Parathyroid adenoma (tissue), 2 donors: ENCODE measurements around the gene SCGB1A1.

ENCODE experiments used
- H2AFZ ChIP-seq: fragments of 300-600 bp; sonication (generic); one replicate; pipeline ENCODE4 v1.7.0; 2017; ENCODE audit warnings: antibody characterized with exemption, mild to moderate bottlenecking
- H3K27ac ChIP-seq: fragments of 300-600 bp; sonication (generic); one replicate; pipeline ENCODE4 v1.7.0; 2017
- H3K27me3 ChIP-seq: fragments of 300-600 bp; sonication (generic); one replicate; pipeline ENCODE4 v1.7.0; 2017; ENCODE audit warnings: low read length; ENCODE audit not compliant: control insufficient read depth, insufficient read depth
- H3K36me3 ChIP-seq: fragments of 300-600 bp; sonication (generic); one replicate; pipeline ENCODE4 v1.7.0; 2017; ENCODE audit warnings: low read length; ENCODE audit not compliant: control insufficient read depth, insufficient read depth
- H3K4me1 ChIP-seq: fragments of 300-600 bp; sonication (generic); one replicate; pipeline ENCODE4 v1.7.0; 2017; ENCODE audit warnings: control low read depth
- H3K4me2 ChIP-seq: fragments of 300-600 bp; sonication (generic); one replicate; pipeline ENCODE4 v1.7.0; 2017; ENCODE audit warnings: low read length
- H3K4me3 ChIP-seq: fragments of 300-600 bp; sonication (generic); one replicate; pipeline ENCODE4 v1.7.0; 2017; ENCODE audit warnings: low read depth, low read length
- H3K79me2 ChIP-seq: fragments of 300-600 bp; sonication (generic); one replicate; pipeline ENCODE4 v1.7.0; 2017; ENCODE audit warnings: control low read depth
- H3K9ac ChIP-seq: fragments of 300-600 bp; sonication (generic); one replicate; pipeline ENCODE4 v1.7.0; 2017; ENCODE audit warnings: mild to moderate bottlenecking
- H3K9me3 ChIP-seq: fragments of 300-600 bp; sonication (generic); one replicate; pipeline ENCODE4 v1.7.0; 2017; ENCODE audit warnings: low read length; ENCODE audit not compliant: control insufficient read depth
- CTCF ChIP-seq: fragments of 300-600 bp; sonication (generic); IDR thresholded peaks from one replicate; pipeline ENCODE4 v1.7.0; 2017; ENCODE audit warnings: antibody characterized with exemption, mild to moderate bottlenecking
- donor health status: primary hyperparathyroidism.

Gene SCGB1A1

GRCh38 chr11:62400281-62400680 lies 18.6 kb upstream of the SCGB1A1 start:
- H3K4me1 ChIP-seq, result peaks cover 5% of the 10 kb centered on the region
- H3K27me3 ChIP-seq, result no peaks in the 10 kb centered on the region
- no peaks in the 10 kb centered on the region for H3K9me3 ChIP-seq
- H3K27ac ChIP-seq, result no peak overlapping the region
- H3K4me3 ChIP-seq, result no peak overlapping the region
- no peak overlapping the region for H2AFZ ChIP-seq
- no peak overlapping the region for H3K4me2 ChIP-seq
- no peaks in the 10 kb centered on the region for H3K36me3 ChIP-seq
- H3K79me2 ChIP-seq, result no peaks in the 10 kb centered on the region
- no peak for TF ChIP-seq CTCF
- H3K9ac ChIP-seq, result no peak overlapping the region

GRCh38 chr11:62400760-62401159 lies 18.1 kb upstream of the SCGB1A1 start:
- Histone ChIP-seq H3K27me3 (no peaks in the 10 kb centered on the region), H3K36me3 (no peaks in the 10 kb centered on the region), H3K9ac (no peak overlapping the region), H3K9me3 (no peaks in the 10 kb centered on the region), H2AFZ (no peak overlapping the region), H3K79me2 (no peaks in the 10 kb centered on the region), H3K4me3 (no peak overlapping the region), H3K4me2 (no peak overlapping the region), H3K4me1 (peaks cover 5% of the 10 kb centered on the region), H3K27ac (no peak overlapping the region)
- no peak for TF ChIP-seq CTCF

DNA sequence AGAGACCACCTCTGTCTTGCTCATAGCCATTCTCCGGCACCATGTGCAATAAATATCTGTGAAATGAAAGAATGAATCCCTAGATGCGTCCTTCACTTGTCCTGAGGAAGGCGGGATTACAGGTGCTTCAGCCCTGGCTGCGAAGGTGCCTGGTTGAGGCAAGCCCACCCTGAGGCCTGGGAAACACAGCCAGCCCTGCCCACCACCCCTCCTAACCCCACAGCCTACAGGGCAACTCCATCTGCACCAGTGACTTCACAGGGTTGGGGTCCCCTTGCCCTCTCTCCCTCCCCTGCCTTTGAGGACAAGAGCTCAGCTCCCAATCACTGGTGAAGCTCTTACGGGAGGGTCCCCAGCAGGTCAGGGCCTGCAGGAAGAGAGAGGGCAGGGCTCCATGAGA lies 17.5 kb upstream of the SCGB1A1 start:
- Histone ChIP-seq H3K4me2 (no peak overlapping the region), H3K27ac (no peak overlapping the region), H3K36me3 (no peaks in the 10 kb centered on the region), H3K79me2 (no peaks in the 10 kb centered on the region), H3K9me3 (no peaks in the 10 kb centered on the region), H2AFZ (no peak overlapping the region), H3K27me3 (no peaks in the 10 kb centered on the region), H3K9ac (no peak overlapping the region), H3K4me1 (peaks cover 5% of the 10 kb centered on the region), H3K4me3 (no peak overlapping the region)
- no peak for TF ChIP-seq CTCF

GRCh38 chr11:62401811-62402210 lies 17.0 kb upstream of the SCGB1A1 start:
- no peak for TF ChIP-seq CTCF
- H2AFZ ChIP-seq, result no peak overlapping the region
- peaks cover 5% of the 10 kb centered on the region for H3K4me1 ChIP-seq
- no peak overlapping the region for H3K27ac ChIP-seq
- H3K36me3 ChIP-seq, result no peaks in the 10 kb centered on the region
- no peak overlapping the region for H3K9ac ChIP-seq
- no peak overlapping the region for H3K4me3 ChIP-seq
- H3K9me3 ChIP-seq, result no peaks in the 10 kb centered on the region
- no peak overlapping the region for H3K4me2 ChIP-seq
- H3K27me3 ChIP-seq, result no peaks in the 10 kb centered on the region
- H3K79me2 ChIP-seq, result no peaks in the 10 kb centered on the region

GRCh38 chr11:62402226-62402959 lies 16.4 kb upstream of the SCGB1A1 start:
- no peaks in the 10 kb centered on the region for H3K79me2 ChIP-seq
- no peak overlapping the region for H2AFZ ChIP-seq
- no peaks in the 10 kb centered on the region for H3K27me3 ChIP-seq
- H3K4me1 ChIP-seq, result peaks cover 5% of the 10 kb centered on the region
- no peak overlapping the region for H3K4me3 ChIP-seq
- H3K36me3 ChIP-seq, result no peaks in the 10 kb centered on the region
- no peak overlapping the region for H3K27ac ChIP-seq
- no peak overlapping the region for H3K9ac ChIP-seq
- TF ChIP-seq CTCF, result no peak
- no peaks in the 10 kb centered on the region for H3K9me3 ChIP-seq
- no peak overlapping the region for H3K4me2 ChIP-seq
